ENCODE data around the gene WLS.

WLS gene

GRCh38 chr1:68117416-68117815, 114.9 kb downstream of the WLS start:
- peaks cover 39% of the 10 kb centered on the region for H3K36me3 ChIP-seq (ENCODE audit: insufficient read depth, insufficient read length, low read length)

DNA sequence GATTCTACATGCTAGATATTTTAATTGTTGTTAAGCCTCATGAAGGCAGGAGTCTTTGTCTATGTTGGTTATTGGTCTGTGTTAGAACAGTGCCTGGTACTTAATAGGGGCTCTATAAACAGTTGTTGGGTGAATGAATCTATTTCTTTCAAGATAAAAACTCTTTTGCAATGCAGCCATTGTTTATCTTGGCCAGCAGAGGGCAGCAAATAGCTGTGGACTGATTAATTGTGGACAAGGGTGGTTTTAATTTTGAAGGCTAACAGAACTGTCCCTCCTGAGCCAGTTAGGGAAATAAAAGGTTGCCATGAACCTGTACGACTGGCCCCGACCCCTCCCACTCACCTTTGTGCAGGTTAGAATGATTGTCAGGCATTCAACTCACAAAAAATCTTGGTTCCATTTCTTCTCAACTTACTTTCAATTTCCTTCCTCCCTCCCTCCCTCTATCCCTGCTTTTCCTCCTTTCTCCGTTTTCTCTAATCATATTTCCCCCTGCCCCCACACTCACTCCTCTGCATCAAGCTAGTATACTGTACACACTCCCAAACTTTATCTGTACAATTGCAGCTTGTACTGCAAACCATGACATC, 115.6 kb downstream of the WLS start:
- peaks cover 6% of the 10 kb centered on the region for H3K4me1 ChIP-seq (ENCODE audit: insufficient read depth, insufficient read length)
- peak; percentile 46 for DNase-seq (ENCODE audit: low read depth, low spot score)
- no peaks in the 10 kb centered on the region for H3K9me3 ChIP-seq (ENCODE audit: insufficient read depth, low read length)
- H3K9ac ChIP-seq (ENCODE audit: insufficient read length, low read depth): no peak overlapping the region
- H3K27me3 ChIP-seq (ENCODE audit: insufficient read depth, insufficient read length): no peaks in the 10 kb centered on the region
- peaks cover 33% of the 10 kb centered on the region for H3K36me3 ChIP-seq (ENCODE audit: insufficient read depth, insufficient read length, low read length)
- H3K4me3 ChIP-seq (ENCODE audit: insufficient read length, low read depth): no peak overlapping the region
- TF ChIP-seq YY1 (IDR thresholded peaks at IDR 0.05; ENCODE audit: insufficient read depth, insufficient read length) (no peak), SUZ12 (IDR thresholded peaks at IDR 0.05; ENCODE audit: extremely low read depth, insufficient read depth, insufficient read length) (no peak), ZNF274 (IDR thresholded peaks at IDR 0.05; ENCODE audit: low read depth, low read length) (no peak)

More at GRCh38 chr1:68117416-68117815, 114.9 kb downstream of the WLS start:
- no peak for DNase-seq (ENCODE audit: low read depth, low spot score)
- Histone ChIP-seq H3K4me1 (ENCODE audit: insufficient read depth, insufficient read length) (peaks cover 6% of the 10 kb centered on the region), H3K9ac (ENCODE audit: insufficient read length, low read depth) (no peak overlapping the region), H3K9me3 (ENCODE audit: insufficient read depth, low read length) (no peaks in the 10 kb centered on the region), H3K27me3 (ENCODE audit: insufficient read depth, insufficient read length) (no peaks in the 10 kb centered on the region), H3K4me3 (ENCODE audit: insufficient read length, low read depth) (no peak overlapping the region)
- TF ChIP-seq ZNF274 (IDR thresholded peaks at IDR 0.05; ENCODE audit: low read depth, low read length) (no peak), YY1 (IDR thresholded peaks at IDR 0.05; ENCODE audit: insufficient read depth, insufficient read length) (no peak), SUZ12 (IDR thresholded peaks at IDR 0.05; ENCODE audit: extremely low read depth, insufficient read depth, insufficient read length) (no peak)

GRCh38 chr1:68115308-68115707, 117.0 kb downstream of the WLS start:
- DNase-seq (ENCODE audit: low read depth, low spot score): no peak
- peaks cover 6% of the 10 kb centered on the region for H3K4me1 ChIP-seq (ENCODE audit: insufficient read depth, insufficient read length)
- H3K36me3 ChIP-seq (ENCODE audit: insufficient read depth, insufficient read length, low read length): peaks cover 23% of the 10 kb centered on the region
- H3K9ac ChIP-seq (ENCODE audit: insufficient read length, low read depth): no peak overlapping the region
- H3K9me3 ChIP-seq (ENCODE audit: insufficient read depth, low read length): no peaks in the 10 kb centered on the region
- H3K4me3 ChIP-seq (ENCODE audit: insufficient read length, low read depth): no peak overlapping the region
- TF ChIP-seq SUZ12 (IDR thresholded peaks at IDR 0.05; ENCODE audit: extremely low read depth, insufficient read depth, insufficient read length) (no peak), YY1 (IDR thresholded peaks at IDR 0.05; ENCODE audit: insufficient read depth, insufficient read length) (no peak), ZNF274 (IDR thresholded peaks at IDR 0.05; ENCODE audit: low read depth, low read length) (no peak)
- no peaks in the 10 kb centered on the region for H3K27me3 ChIP-seq (ENCODE audit: insufficient read depth, insufficient read length)

- no peak overlapping the region for H3K4me3 ChIP-seq (ENCODE audit: insufficient read length, low read depth)
- DNase-seq (ENCODE audit: low read depth, low spot score): no peak
Observed at GRCh38 chr1:68113966-68114365, 118.4 kb downstream of the WLS start.

GRCh38 chr1:68112835-68113243, 119.5 kb downstream of the WLS start:
- TF ChIP-seq ZNF274 (IDR thresholded peaks at IDR 0.05; ENCODE audit: low read depth, low read length) (no peak), SUZ12 (IDR thresholded peaks at IDR 0.05; ENCODE audit: extremely low read depth, insufficient read depth, insufficient read length) (no peak), YY1 (IDR thresholded peaks at IDR 0.05; ENCODE audit: insufficient read depth, insufficient read length) (no peak)
- no peak for DNase-seq (ENCODE audit: low read depth, low spot score)

More at GRCh38 chr1:68113966-68114365, 118.4 kb downstream of the WLS start:
- Histone ChIP-seq H3K9me3 (ENCODE audit: insufficient read depth, low read length) (no peaks in the 10 kb centered on the region), H3K27me3 (ENCODE audit: insufficient read depth, insufficient read length) (no peaks in the 10 kb centered on the region), H3K9ac (ENCODE audit: insufficient read length, low read depth) (no peak overlapping the region), H3K4me1 (ENCODE audit: insufficient read depth, insufficient read length) (peaks cover 2% of the 10 kb centered on the region), H3K36me3 (ENCODE audit: insufficient read depth, insufficient read length, low read length) (peaks cover 11% of the 10 kb centered on the region)
- TF ChIP-seq ZNF274 (IDR thresholded peaks at IDR 0.05; ENCODE audit: low read depth, low read length) (no peak), YY1 (IDR thresholded peaks at IDR 0.05; ENCODE audit: insufficient read depth, insufficient read length) (no peak), SUZ12 (IDR thresholded peaks at IDR 0.05; ENCODE audit: extremely low read depth, insufficient read depth, insufficient read length) (no peak)

GRCh38 chr1:68111519-68112436, 120.5 kb downstream of the WLS start:
- H3K9me3 ChIP-seq (ENCODE audit: insufficient read depth, low read length): no peaks in the 10 kb centered on the region
- TF ChIP-seq YY1 (IDR thresholded peaks at IDR 0.05; ENCODE audit: insufficient read depth, insufficient read length) (no peak), ZNF274 (IDR thresholded peaks at IDR 0.05; ENCODE audit: low read depth, low read length) (no peak), SUZ12 (IDR thresholded peaks at IDR 0.05; ENCODE audit: extremely low read depth, insufficient read depth, insufficient read length) (no peak)
- no peaks in the 10 kb centered on the region for H3K4me1 ChIP-seq (ENCODE audit: insufficient read depth, insufficient read length)
- no peaks in the 10 kb centered on the region for H3K27me3 ChIP-seq (ENCODE audit: insufficient read depth, insufficient read length)
- no peak overlapping the region for H3K4me3 ChIP-seq (ENCODE audit: insufficient read length, low read depth)
- peaks cover 7% of the 10 kb centered on the region for H3K36me3 ChIP-seq (ENCODE audit: insufficient read depth, insufficient read length, low read length)
- no peak overlapping the region for H3K9ac ChIP-seq (ENCODE audit: insufficient read length, low read depth)
- DNase-seq (ENCODE audit: low read depth, low spot score): peak; percentile 35

More at GRCh38 chr1:68112835-68113243, 119.5 kb downstream of the WLS start:
- H3K4me3 ChIP-seq (ENCODE audit: insufficient read length, low read depth): no peak overlapping the region
- H3K4me1 ChIP-seq (ENCODE audit: insufficient read depth, insufficient read length): peaks cover 2% of the 10 kb centered on the region
- peaks cover 7% of the 10 kb centered on the region for H3K36me3 ChIP-seq (ENCODE audit: insufficient read depth, insufficient read length, low read length)
- H3K27me3 ChIP-seq (ENCODE audit: insufficient read depth, insufficient read length): no peaks in the 10 kb centered on the region
- H3K9me3 ChIP-seq (ENCODE audit: insufficient read depth, low read length): no peaks in the 10 kb centered on the region
- no peak overlapping the region for H3K9ac ChIP-seq (ENCODE audit: insufficient read length, low read depth)

GRCh38 chr1:68107771-68108170, 124.6 kb downstream of the WLS start:
- no peaks in the 10 kb centered on the region for H3K4me1 ChIP-seq (ENCODE audit: insufficient read depth, insufficient read length)
- no peak for DNase-seq (ENCODE audit: low read depth, low spot score)
- no peak overlapping the region for H3K9ac ChIP-seq (ENCODE audit: insufficient read length, low read depth)
- no peaks in the 10 kb centered on the region for H3K9me3 ChIP-seq (ENCODE audit: insufficient read depth, low read length)
- no peaks in the 10 kb centered on the region for H3K36me3 ChIP-seq (ENCODE audit: insufficient read depth, insufficient read length, low read length)
- no peak for TF ChIP-seq YY1 (IDR thresholded peaks at IDR 0.05; ENCODE audit: insufficient read depth, insufficient read length)
- no peak for TF ChIP-seq ZNF274 (IDR thresholded peaks at IDR 0.05; ENCODE audit: low read depth, low read length)
- no peak for TF ChIP-seq SUZ12 (IDR thresholded peaks at IDR 0.05; ENCODE audit: extremely low read depth, insufficient read depth, insufficient read length)
- no peak overlapping the region for H3K4me3 ChIP-seq (ENCODE audit: insufficient read length, low read depth)
- no peaks in the 10 kb centered on the region for H3K27me3 ChIP-seq (ENCODE audit: insufficient read depth, insufficient read length)
